GM19023 (cell line): ENCODE data around the gene MSH2.
"Not testable (repeated sequence)": the region's sequence is repeated elsewhere in the genome, so short reads cannot be mapped to it uniquely, and the experiment has no call there.

Experiments
- ATAC-seq: cut with Tn5 transposase; IDR thresholded peaks from one replicate; pipeline ENCODE4 v1.9.1; 2021; ENCODE audit warnings: mild to moderate bottlenecking, moderate library complexity; ENCODE audit not compliant: unreplicated experiment

MSH2 gene

GRCh38 chr2:47406649-47407330 lies 3.8 kb downstream of the MSH2 start:
- not testable (repeated sequence) for ATAC-seq

GRCh38 chr2:47407976-47408375 lies 5.0 kb downstream of the MSH2 start:
- not testable (repeated sequence) for ATAC-seq

GRCh38 chr2:47414682-47415458 lies 11.9 kb downstream of the MSH2 start:
- ATAC-seq, result no peak

- no peak for ATAC-seq
Measured at GRCh38 chr2:47420214-47420613, 17.3 kb downstream of the MSH2 start.

GRCh38 chr2:47420683-47421082 lies 17.7 kb downstream of the MSH2 start:
- not testable (repeated sequence) for ATAC-seq

- no peak for ATAC-seq
Measured at GRCh38 chr2:47422016-47422415, 19.1 kb downstream of the MSH2 start.

- no peak for ATAC-seq
Measured at GRCh38 chr2:47422560-47422959, 19.6 kb downstream of the MSH2 start.

- ATAC-seq, result no peak
Measured at GRCh38 chr2:47426786-47427185, 23.8 kb downstream of the MSH2 start.

- no peak for ATAC-seq
Measured at GRCh38 chr2:47429795-47430194, 26.8 kb downstream of the MSH2 start.

- ATAC-seq, result not testable (repeated sequence)
Measured at GRCh38 chr2:47433006-47433405, 30.1 kb downstream of the MSH2 start.

GRCh38 chr2:47433445-47433844 lies 30.5 kb downstream of the MSH2 start:
- ATAC-seq, result not testable (repeated sequence)

- no peak for ATAC-seq
Measured at GRCh38 chr2:47437287-47437686, 34.3 kb downstream of the MSH2 start.

GRCh38 chr2:47438106-47438505 lies 35.1 kb downstream of the MSH2 start:
- ATAC-seq, result no peak

GRCh38 chr2:47438783-47439182 lies 35.8 kb downstream of the MSH2 start:
- no peak for ATAC-seq

- no peak for ATAC-seq
Measured at GRCh38 chr2:47451790-47452189, 48.8 kb downstream of the MSH2 start.

GRCh38 chr2:47452761-47453160 lies 49.8 kb downstream of the MSH2 start:
- no peak for ATAC-seq

GRCh38 chr2:47454818-47455217 lies 51.9 kb downstream of the MSH2 start:
- not testable (repeated sequence) for ATAC-seq

- ATAC-seq, result no peak
Measured at GRCh38 chr2:47455411-47455810, 52.5 kb downstream of the MSH2 start.

- no peak for ATAC-seq
Measured at GRCh38 chr2:47456851-47457250, 53.9 kb downstream of the MSH2 start.

GRCh38 chr2:47457268-47457667 lies 54.3 kb downstream of the MSH2 start:
- ATAC-seq, result no peak

- ATAC-seq, result no peak
Measured at GRCh38 chr2:47459021-47459420, 56.1 kb downstream of the MSH2 start.

- no peak for ATAC-seq
Measured at GRCh38 chr2:47460766-47461165, 57.8 kb downstream of the MSH2 start.
